DND-41 (cell line): Measurements from ENCODE around the gene FAM120A.
A peak's percentile ranks its signal among the peaks of the same experiment; 100 is the strongest.

Experiments
- ATAC-seq: fragments of 200-7000 bp; cut with Tn5 transposase; 3 replicates; pipeline ENCODE4 v1.9.1; 2021; ENCODE audit warnings: low read depth; ENCODE audit not compliant: insufficient read depth
- DNase-seq: peaks from one replicate; pipeline ENCODE4 v3.0.0-alpha.2; 2020
- H2AFZ ChIP-seq: 2 replicates; pipeline ENCODE4 v1.6.0; 2012; ENCODE audit warnings: low read depth, low read length
- H3K27ac ChIP-seq: 2 replicates; pipeline ENCODE4 v1.5.1; 2012; ENCODE audit warnings: low read length, inconsistent platforms
- H3K27me3 ChIP-seq: fragments of 200-600 bp; sonication (generic); 2 replicates; pipeline ENCODE4 v1.6.0; 2012; ENCODE audit warnings: low read length, mild to moderate bottlenecking, inconsistent platforms; ENCODE audit not compliant: insufficient read depth, poor library complexity
- H3K36me3 ChIP-seq: 2 replicates; pipeline ENCODE4 v1.5.1; 2012; ENCODE audit warnings: low read length, inconsistent platforms; ENCODE audit not compliant: insufficient read depth
- H3K4me1 ChIP-seq: 2 replicates; pipeline ENCODE4 v1.5.1; 2012; ENCODE audit warnings: mild to moderate bottlenecking, low read length; ENCODE audit not compliant: insufficient read depth
- H3K4me2 ChIP-seq: 2 replicates; pipeline ENCODE4 v1.6.0; 2012; ENCODE audit warnings: mild to moderate bottlenecking, moderate library complexity, low read length, inconsistent platforms; ENCODE audit not compliant: insufficient read depth
- H3K4me3 ChIP-seq, 2 experiments: fragments of 200-600 bp in 1 of 2; shearing (Covaris generic) in 1 of 2; 2 replicates each; pipeline ENCODE4 v1.5.1; 2012 to 2016; ENCODE audit warnings: inconsistent platforms in 2 of 2, low read length in 2 of 2, mild to moderate bottlenecking in 2 of 2, low read depth in 1 of 2, moderate library complexity in 1 of 2
- H3K79me2 ChIP-seq: 2 replicates; pipeline ENCODE4 v1.6.0; 2012; ENCODE audit warnings: low read length, inconsistent platforms; ENCODE audit not compliant: insufficient read depth
- H3K9ac ChIP-seq: 2 replicates; pipeline ENCODE4 v1.6.0; 2012; ENCODE audit warnings: low read depth, mild to moderate bottlenecking, inconsistent platforms, low read length, moderate library complexity
- H3K9me3 ChIP-seq: 2 replicates; pipeline ENCODE4 v1.5.1; 2012; ENCODE audit warnings: low read length, moderate library complexity, mild to moderate bottlenecking, inconsistent platforms; ENCODE audit not compliant: insufficient read depth, severe bottlenecking
- H4K20me1 ChIP-seq: 2 replicates; pipeline ENCODE4 v1.6.0; 2012; ENCODE audit warnings: low read length; ENCODE audit not compliant: insufficient read depth
- EZH2 ChIP-seq: IDR thresholded peaks from 3 replicates; pipeline ENCODE4 v1.6.1; 2012; ENCODE audit warnings: borderline replicate concordance, low read depth, mild to moderate bottlenecking, moderate library complexity, low read length, inconsistent platforms; ENCODE audit not compliant: severe bottlenecking
- TF ChIP-seq, protein P1 (sequence below): IDR thresholded peaks from 2 replicates; pipeline ENCODE4 v1.5.1; 2012; ENCODE audit warnings: borderline replicate concordance, low read length, moderate library complexity, mild to moderate bottlenecking; ENCODE audit not compliant: poor library complexity, severe bottlenecking; ENCODE audit errors: extremely low read depth

The FAM120A gene

DNA sequence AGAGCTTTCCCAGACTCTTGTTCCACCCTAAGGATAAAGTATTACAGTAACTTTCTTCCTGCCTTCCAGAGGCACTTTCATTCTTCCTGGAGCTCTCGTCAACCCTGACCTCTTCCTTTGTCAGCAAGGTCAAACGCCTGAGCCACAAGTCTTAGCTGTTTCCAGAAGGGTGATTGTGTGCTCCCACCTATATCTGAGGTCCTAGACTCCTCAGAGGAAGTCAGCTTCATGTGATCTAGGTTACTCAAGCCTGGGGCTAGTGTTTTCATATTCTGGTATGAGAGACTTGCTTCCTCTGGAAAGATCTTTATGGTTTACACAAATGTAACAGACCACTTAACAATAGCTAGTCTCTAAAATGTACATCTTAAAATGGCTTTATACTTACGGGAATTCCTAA, 5.4 kb upstream of the FAM120A start:
- Histone ChIP-seq H3K27me3 (no peaks in the 10 kb centered on the region), H3K9ac (no peak overlapping the region), H2AFZ (no peak overlapping the region), H3K4me3 (no peak overlapping the region), H3K27ac (no peak overlapping the region), H3K9me3 (no peaks in the 10 kb centered on the region), H4K20me1 (peaks cover 4% of the 10 kb centered on the region; the same call in 1 of the 2 replicates), H3K4me2 (no peak overlapping the region), H3K79me2 (peaks cover 21% of the 10 kb centered on the region), H3K4me1 (peaks cover 19% of the 10 kb centered on the region), H3K36me3 (peaks cover 34% of the 10 kb centered on the region)
- no peak for DNase-seq
- no peak for ATAC-seq
- no peak for TF ChIP-seq EZH2
- TF ChIP-seq, protein P1, sequence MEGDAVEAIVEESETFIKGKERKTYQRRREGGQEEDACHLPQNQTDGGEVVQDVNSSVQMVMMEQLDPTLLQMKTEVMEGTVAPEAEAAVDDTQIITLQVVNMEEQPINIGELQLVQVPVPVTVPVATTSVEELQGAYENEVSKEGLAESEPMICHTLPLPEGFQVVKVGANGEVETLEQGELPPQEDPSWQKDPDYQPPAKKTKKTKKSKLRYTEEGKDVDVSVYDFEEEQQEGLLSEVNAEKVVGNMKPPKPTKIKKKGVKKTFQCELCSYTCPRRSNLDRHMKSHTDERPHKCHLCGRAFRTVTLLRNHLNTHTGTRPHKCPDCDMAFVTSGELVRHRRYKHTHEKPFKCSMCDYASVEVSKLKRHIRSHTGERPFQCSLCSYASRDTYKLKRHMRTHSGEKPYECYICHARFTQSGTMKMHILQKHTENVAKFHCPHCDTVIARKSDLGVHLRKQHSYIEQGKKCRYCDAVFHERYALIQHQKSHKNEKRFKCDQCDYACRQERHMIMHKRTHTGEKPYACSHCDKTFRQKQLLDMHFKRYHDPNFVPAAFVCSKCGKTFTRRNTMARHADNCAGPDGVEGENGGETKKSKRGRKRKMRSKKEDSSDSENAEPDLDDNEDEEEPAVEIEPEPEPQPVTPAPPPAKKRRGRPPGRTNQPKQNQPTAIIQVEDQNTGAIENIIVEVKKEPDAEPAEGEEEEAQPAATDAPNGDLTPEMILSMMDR, result no peak

DNA sequence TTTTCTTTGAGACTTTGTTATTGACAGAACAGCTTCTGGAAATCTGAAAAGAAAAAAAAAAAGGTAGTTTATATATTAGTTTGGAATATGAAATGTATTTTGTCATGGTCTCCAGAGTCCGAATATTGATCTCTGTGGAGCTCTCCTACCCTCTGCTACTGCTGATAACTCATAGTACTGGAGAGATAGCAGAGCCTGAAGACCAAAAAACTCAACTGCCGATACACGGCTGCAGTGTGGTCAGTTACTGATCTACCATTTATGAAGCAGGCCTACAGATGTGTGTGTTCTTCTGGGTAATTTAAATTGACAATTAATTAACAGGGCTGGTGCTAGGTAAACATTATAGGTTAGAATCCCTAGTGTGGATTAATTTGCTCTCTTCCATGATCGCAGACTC, 3.8 kb upstream of the FAM120A start:
- Histone ChIP-seq H4K20me1 (peaks cover 4% of the 10 kb centered on the region; the same call in 1 of the 2 replicates), H3K79me2 (peaks cover 34% of the 10 kb centered on the region), H3K4me2 (no peak overlapping the region), H3K4me1 (peaks cover 19% of the 10 kb centered on the region), H3K27me3 (no peaks in the 10 kb centered on the region), H3K4me3 (no peak overlapping the region), H2AFZ (no peak overlapping the region), H3K27ac (no peak overlapping the region), H3K9ac (no peak overlapping the region), H3K9me3 (no peaks in the 10 kb centered on the region), H3K36me3 (peaks cover 38% of the 10 kb centered on the region)
- no peak for DNase-seq
- no peak for TF ChIP-seq EZH2
- TF ChIP-seq, protein P1, result no peak
- ATAC-seq, result no peak

DNA sequence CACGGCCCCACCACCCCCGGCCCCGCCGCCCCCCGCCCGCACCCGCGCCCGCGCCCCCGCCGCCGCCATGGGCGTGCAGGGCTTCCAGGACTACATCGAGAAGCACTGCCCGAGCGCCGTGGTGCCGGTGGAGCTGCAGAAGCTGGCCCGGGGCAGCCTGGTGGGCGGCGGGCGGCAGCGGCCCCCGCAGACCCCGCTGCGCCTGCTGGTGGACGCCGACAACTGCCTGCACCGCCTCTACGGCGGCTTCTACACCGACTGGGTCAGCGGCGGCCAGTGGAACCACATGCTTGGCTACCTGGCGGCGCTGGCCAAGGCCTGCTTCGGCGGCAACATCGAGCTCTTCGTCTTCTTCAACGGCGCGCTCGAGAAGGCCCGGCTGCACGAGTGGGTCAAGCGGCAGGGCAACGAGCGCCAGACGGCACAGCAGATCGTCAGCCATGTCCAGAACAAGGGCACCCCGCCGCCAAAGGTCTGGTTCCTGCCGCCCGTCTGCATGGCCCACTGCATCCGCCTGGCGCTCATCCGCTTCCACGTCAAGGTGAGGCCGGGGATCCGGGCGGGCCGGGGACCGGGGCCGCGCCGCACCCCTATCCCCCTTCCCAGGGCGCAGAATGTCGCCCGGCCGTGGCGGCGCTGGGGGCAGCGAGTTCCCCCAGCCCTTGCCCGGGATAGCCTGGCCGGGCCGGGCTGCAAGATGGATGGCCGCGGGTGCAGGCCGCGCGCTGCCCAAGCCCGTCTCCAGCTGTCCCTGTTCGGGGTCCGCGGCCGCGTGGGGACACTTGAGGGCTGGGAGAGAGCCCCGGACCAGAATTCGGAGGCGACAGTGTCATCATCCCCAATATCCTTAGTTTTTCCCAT, 594 bp downstream of the FAM120A start:
- DNase-seq, result peak; percentile 46
- no peaks in the 10 kb centered on the region for H3K9me3 ChIP-seq
- H3K79me2 ChIP-seq, result peaks cover 78% of the 10 kb centered on the region
- no peaks in the 10 kb centered on the region for H3K27me3 ChIP-seq
- TF ChIP-seq, protein P1, result no peak
- TF ChIP-seq EZH2, result no peak
- peaks cover 52% of the 10 kb centered on the region for H3K4me1 ChIP-seq
- ATAC-seq, result 0 out of 3 replicates have a peak, but pooled peaks have one; percentile 6
- peak overlapping the region; percentile 43 to 77 for H3K4me3 ChIP-seq
- peak overlapping the region; percentile 90 for H3K4me2 ChIP-seq
- H3K9ac ChIP-seq, result peak overlapping the region; percentile 97
- peak overlapping the region; percentile 77 for H2AFZ ChIP-seq
- peaks cover 29% of the 10 kb centered on the region; the same call in 1 of the 2 replicates for H4K20me1 ChIP-seq
- peak overlapping the region; percentile 94 for H3K27ac ChIP-seq
- H3K36me3 ChIP-seq, result peaks cover 53% of the 10 kb centered on the region

DNA sequence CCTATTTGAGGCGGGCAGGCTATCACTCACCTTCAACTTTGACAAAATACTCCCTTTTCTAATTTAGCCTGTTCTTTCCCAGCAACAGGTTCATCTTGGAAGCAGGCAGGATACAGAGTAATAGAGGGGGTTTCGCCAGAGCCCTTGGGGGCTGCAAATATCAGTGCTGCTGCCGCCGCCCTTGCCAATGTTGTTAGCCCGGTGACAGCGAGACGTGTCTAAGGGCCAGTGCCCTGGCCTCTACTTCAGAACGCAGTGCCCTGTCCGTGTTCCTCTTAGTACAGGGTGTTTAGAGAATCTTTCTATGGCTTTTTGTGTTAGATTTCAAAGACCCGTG, 1.2 kb downstream of the FAM120A start:
- H2AFZ ChIP-seq, result no peak overlapping the region
- peak overlapping the region; percentile 97 for H3K9ac ChIP-seq
- DNase-seq (peak; percentile 21), ATAC-seq (no peak)
- no peak for TF ChIP-seq EZH2
- TF ChIP-seq, protein P1, result no peak
- peaks cover 48% of the 10 kb centered on the region for H3K36me3 ChIP-seq
- no peaks in the 10 kb centered on the region for H3K27me3 ChIP-seq
- H3K4me2 ChIP-seq, result peak overlapping the region; percentile 90
- peaks cover 84% of the 10 kb centered on the region for H3K79me2 ChIP-seq
- peak overlapping the region; percentile 94 for H3K27ac ChIP-seq
- peaks cover 29% of the 10 kb centered on the region; the same call in 1 of the 2 replicates for H4K20me1 ChIP-seq
- peak overlapping the region; percentile 43 to 77 for H3K4me3 ChIP-seq
- H3K4me1 ChIP-seq, result peaks cover 57% of the 10 kb centered on the region
- H3K9me3 ChIP-seq, result no peaks in the 10 kb centered on the region
